HepG2 (cell line): ENCODE measurements around the gene SLC50A1. TPM values are rescaled to one million over a fixed set of nuclear protein-coding genes. Genes with fewer than 3 reads are reported as not detected.

ENCODE experiments used
- CEBPB ChIP-seq: IDR thresholded peaks from 2 replicates; pipeline ENCODE4 v1.6.1; 2011; ENCODE audit warnings: low read depth, low read length, improper control_type of control experiment, borderline replicate concordance
- ELF3 ChIP-seq: IDR thresholded peaks from 2 replicates; pipeline ENCODE4 v1.6.1; 2016; ENCODE audit warnings: missing genetic modification reagents, missing compliant biosample characterization
- ELK4 ChIP-seq: sonication (generic); formaldehyde crosslinking; IDR thresholded peaks from 2 replicates; pipeline ENCODE4 v1.9.0; 2021; ENCODE audit warnings: missing genetic modification reagents, borderline replicate concordance
- ESRRA ChIP-seq: sonication (generic); formaldehyde crosslinking; IDR thresholded peaks from 2 replicates; pipeline ENCODE4 v1.5.1; 2020; ENCODE audit warnings: mild to moderate bottlenecking, low read depth, missing genetic modification reagents
- HMGXB4 ChIP-seq, 2 experiments: sonication (generic) in 1 of 2; formaldehyde crosslinking in 1 of 2; IDR thresholded peaks; 2 replicates each; pipeline versions ENCODE4 v1.4.0 to v1.6.1; 2018 to 2020; ENCODE audit warnings: missing genetic modification reagents in 2 of 2, borderline replicate concordance in 1 of 2, low read depth in 1 of 2, mild to moderate bottlenecking in 1 of 2, missing biosample characterization in 1 of 2
- HNRNPH1 ChIP-seq: fragments of 200-400 bp; formaldehyde crosslinking; optimal IDR thresholded peaks from 2 replicates; pipeline ENCODE3; 2017; ENCODE audit warnings: mild to moderate bottlenecking, low read depth, low read length
- KDM5B ChIP-seq: sonication (generic); formaldehyde crosslinking; IDR thresholded peaks from 2 replicates; pipeline ENCODE4 v1.4.0; 2020; ENCODE audit warnings: missing genetic modification reagents, mild to moderate bottlenecking, borderline replicate concordance
- MTERF4 ChIP-seq: sonication (generic); formaldehyde crosslinking; IDR thresholded peaks from 2 replicates; pipeline ENCODE4 v1.8.0; 2023; ENCODE audit warnings: mild to moderate bottlenecking, missing genetic modification reagents
- MXI1 ChIP-seq: IDR thresholded peaks from 3 replicates; pipeline ENCODE4 v1.6.1; 2012; ENCODE audit warnings: low read depth, low read length, inconsistent platforms, borderline replicate concordance
- NRL ChIP-seq: sonication (generic); formaldehyde crosslinking; IDR thresholded peaks from 2 replicates; pipeline ENCODE4 v1.5.0; 2020; ENCODE audit warnings: missing genetic modification reagents, mild to moderate bottlenecking, moderate library complexity, borderline replicate concordance
- PLSCR1 ChIP-seq: sonication (generic); formaldehyde crosslinking; IDR thresholded peaks from 2 replicates; pipeline ENCODE4 v1.5.0; 2020; ENCODE audit warnings: missing genetic modification reagents, mild to moderate bottlenecking, borderline replicate concordance
- POLR2A ChIP-seq, 2 experiments: IDR thresholded peaks; 2 replicates each; pipeline ENCODE4 v1.6.1; 2011; ENCODE audit warnings: low read depth in 2 of 2, low read length in 2 of 2, mild to moderate bottlenecking in 1 of 2, moderate library complexity in 1 of 2; ENCODE audit not compliant: insufficient read depth in 1 of 2
- SALL1 ChIP-seq: sonication (generic); formaldehyde crosslinking; IDR thresholded peaks from 2 replicates; pipeline ENCODE4 v1.8.0; 2022; ENCODE audit warnings: mild to moderate bottlenecking, missing genetic modification reagents
- SP2 ChIP-seq: sonication (generic); formaldehyde crosslinking; IDR thresholded peaks from 2 replicates; pipeline ENCODE4 v1.5.1; 2020; ENCODE audit warnings: mild to moderate bottlenecking, missing genetic modification reagents
- ZBTB43 ChIP-seq: sonication (generic); formaldehyde crosslinking; conservative IDR thresholded peaks from 2 replicates; pipeline ENCODE4 v1.4.0; 2020; ENCODE audit warnings: missing genetic modification reagents
- ZNF256 ChIP-seq: sonication (generic); formaldehyde crosslinking; conservative IDR thresholded peaks from 2 replicates; pipeline ENCODE4 v1.4.0; 2020; ENCODE audit warnings: missing genetic modification reagents
- ZNF263 ChIP-seq: sonication (generic); formaldehyde crosslinking; IDR thresholded peaks from 2 replicates; pipeline ENCODE4 v1.4.0; 2020; ENCODE audit warnings: missing genetic modification reagents
- ZNF282 ChIP-seq: fragments of 450-650 bp; IDR thresholded peaks from 2 replicates; pipeline ENCODE4 v1.6.1; 2018; ENCODE audit not compliant: partially characterized antibody
- ZNF432 ChIP-seq: sonication (generic); formaldehyde crosslinking; IDR thresholded peaks from 2 replicates; pipeline ENCODE4 v1.5.0; 2020; ENCODE audit warnings: missing genetic modification reagents, mild to moderate bottlenecking, borderline replicate concordance
- ZNF704 ChIP-seq: sonication (generic); formaldehyde crosslinking; IDR thresholded peaks from 2 replicates; pipeline ENCODE4 v1.8.1; 2023; ENCODE audit warnings: mild to moderate bottlenecking, inconsistent platforms, moderate library complexity, missing genetic modification reagents, borderline replicate concordance
- polyA plus RNA-seq, 8 experiments: library from polyadenylated mRNA; depleted of rRNA in 3 of 8; stranded (reverse) in 7 of 8; unstranded in 1 of 8; fragments of >200 nt; fragmentation: Illumina TruSeq in 4 of 8; extraction: Trizol in 4 of 8; gene quantifications; 2 replicates each; pipeline versions ENCODE4 v1.2.1 to v1.2.3, GENCODE V29; 2011 to 2016; ENCODE audit warnings: low read depth in 4 of 8, missing spikeins in 1 of 8, mixed read lengths in 1 of 8; ENCODE audit not compliant: insufficient read depth in 1 of 8
- total RNA-seq, 5 experiments: library from RNA; depleted of rRNA; stranded (reverse); fragments of >200 nt; fragmentation: Illumina TruSeq; extraction: Trizol; gene quantifications; 2 replicates each; pipeline ENCODE4 v1.2.3, GENCODE V29; 2016; ENCODE audit warnings: low read depth in 1 of 5

Gene SLC50A1
- total and polyA plus RNA-seq, 2 of the 13 experiments (the other 11 are each of a cell fraction or from before 2014, with no cell fraction given), result 22.5 to 46.8 TPM

- TF ChIP-seq ZNF256 (CRISPR knock-in tag), result no peak
- TF ChIP-seq ELK4 (CRISPR knock-in tag), result no peak
- TF ChIP-seq POLR2A (IDR thresholded peaks at IDR 0.05; ENCODE audit: insufficient read depth in 1 of 2, low read depth in 2 of 2, low read length in 2 of 2), result no peak
- no peak for TF ChIP-seq ZNF704 (CRISPR knock-in tag)
- peak; percentile 66; the same call in 1 of the 2 replicates for TF ChIP-seq NRL (CRISPR knock-in tag)
- 0 out of 2 replicates have a peak, but pooled peaks have one; percentile 28 for TF ChIP-seq MTERF4 (CRISPR knock-in tag)
- no peak for TF ChIP-seq ZNF282
- TF ChIP-seq SP2 (CRISPR knock-in tag), result no peak
- no peak for TF ChIP-seq ZNF432 (CRISPR knock-in tag)
- no peak for TF ChIP-seq PLSCR1 (CRISPR knock-in tag)
- 0 out of 2 replicates have a peak, but pooled peaks have one; percentile 19 for TF ChIP-seq ZNF263 (CRISPR knock-in tag)
- no peak for TF ChIP-seq ZBTB43 (CRISPR knock-in tag)
- peak; percentile 54 to 83; a peak in 2 of 4 replicates for TF ChIP-seq HMGXB4 (CRISPR knock-in tag; IDR thresholded peaks at IDR 0.05; ENCODE audit: borderline replicate concordance in 1 of 2, low read depth in 1 of 2)
- no peak for TF ChIP-seq HNRNPH1
- TF ChIP-seq ESRRA, result no peak
- peak; percentile 54; the same call in 1 of the 2 replicates for TF ChIP-seq KDM5B
- no peak for TF ChIP-seq CEBPB
- peak; percentile 26; the same call in 1 of the 3 replicates for TF ChIP-seq MXI1
- TF ChIP-seq ELF3 (CRISPR knock-in tag), result peak; percentile 66; the same call in 1 of the 2 replicates
- TF ChIP-seq SALL1 (CRISPR knock-in tag), result peak; percentile 48
Observed at GRCh38 chr1:155167166-155168104, 31.8 kb downstream of the SLC50A1 start (continued).
